HG03280 (cell line): Measurements from ENCODE around the gene TIFAB.

Source experiments
- ATAC-seq: cut with Tn5 transposase; IDR thresholded peaks from one replicate; pipeline ENCODE4 v1.9.1; 2021; ENCODE audit warnings: mild to moderate bottlenecking, moderate library complexity; ENCODE audit not compliant: unreplicated experiment

Gene TIFAB

GRCh38 chr5:135482381-135482933, 30.3 kb upstream of the TIFAB start:
- no peak for ATAC-seq

DNA sequence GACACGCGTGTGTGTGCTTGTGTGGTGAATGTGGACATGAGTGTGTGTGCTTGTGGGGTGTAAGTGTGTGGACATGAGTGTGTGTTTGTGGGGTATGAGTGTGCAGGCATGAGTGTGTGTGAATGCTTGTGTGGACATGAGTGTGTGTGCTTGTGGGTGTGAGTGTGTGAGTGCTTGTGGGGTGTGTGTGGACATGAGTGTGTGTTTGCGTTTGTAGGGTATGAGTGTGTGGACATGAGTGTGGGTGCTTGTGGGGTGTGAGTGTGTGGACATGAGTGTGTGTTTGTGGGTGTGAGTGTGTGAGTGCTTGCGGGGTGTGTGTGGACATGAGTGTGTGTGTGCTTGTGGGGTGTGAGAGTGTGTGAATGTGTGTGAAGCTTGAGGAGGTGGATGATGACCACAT, 29.8 kb upstream of the TIFAB start:
- no peak for ATAC-seq

- no peak for ATAC-seq
These were observed 29.2 kb upstream of the TIFAB start for GRCh38 chr5:135481387-135481786.

- ATAC-seq: no peak
These were observed 28.4 kb upstream of the TIFAB start for GRCh38 chr5:135480511-135480910.

- ATAC-seq: no peak
These were observed 26.8 kb upstream of the TIFAB start for GRCh38 chr5:135478938-135479337.

- no peak for ATAC-seq
These were observed 25.5 kb upstream of the TIFAB start for GRCh38 chr5:135477613-135478066.

GRCh38 chr5:135476615-135477581, 24.7 kb upstream of the TIFAB start:
- ATAC-seq: no peak

DNA sequence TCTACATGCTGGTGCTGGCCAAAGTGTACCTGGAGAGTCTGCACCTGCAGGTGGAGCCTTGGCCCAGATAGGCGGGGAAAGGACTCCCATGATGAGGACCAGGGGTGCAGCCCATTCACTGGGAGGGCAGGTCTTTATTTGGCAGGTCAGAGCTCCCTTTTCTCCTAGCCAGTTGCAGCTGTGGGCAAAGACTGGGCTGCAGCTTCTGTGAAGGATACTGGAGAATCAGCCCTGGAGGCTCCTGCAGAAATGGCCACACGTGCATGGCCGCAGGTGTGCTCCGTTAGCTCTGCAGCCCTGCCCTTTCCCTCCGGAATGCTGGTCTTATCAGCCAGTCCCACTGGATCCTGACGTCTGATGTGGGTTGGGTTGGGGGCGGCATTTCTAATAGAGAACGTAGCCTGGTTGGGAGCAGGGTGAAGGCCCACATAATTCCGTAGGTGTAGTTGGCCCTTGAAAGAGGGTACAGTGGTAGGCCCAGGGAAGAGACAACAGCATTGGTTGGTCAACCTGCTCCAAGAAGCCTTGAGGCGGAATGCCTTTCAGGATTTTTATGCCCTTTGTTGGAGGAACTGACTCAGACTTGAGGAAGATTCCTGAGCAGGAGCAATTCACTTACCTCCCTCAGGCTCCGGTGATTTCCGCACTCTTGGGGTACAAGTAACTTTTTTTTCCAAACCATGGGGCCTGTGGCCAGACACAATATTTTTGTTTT, 22.0 kb upstream of the TIFAB start:
- ATAC-seq: no peak

GRCh38 chr5:135472141-135472540, 20.0 kb upstream of the TIFAB start:
- ATAC-seq: no peak

- no peak for ATAC-seq
These were observed 19.6 kb upstream of the TIFAB start for GRCh38 chr5:135471726-135472125.

DNA sequence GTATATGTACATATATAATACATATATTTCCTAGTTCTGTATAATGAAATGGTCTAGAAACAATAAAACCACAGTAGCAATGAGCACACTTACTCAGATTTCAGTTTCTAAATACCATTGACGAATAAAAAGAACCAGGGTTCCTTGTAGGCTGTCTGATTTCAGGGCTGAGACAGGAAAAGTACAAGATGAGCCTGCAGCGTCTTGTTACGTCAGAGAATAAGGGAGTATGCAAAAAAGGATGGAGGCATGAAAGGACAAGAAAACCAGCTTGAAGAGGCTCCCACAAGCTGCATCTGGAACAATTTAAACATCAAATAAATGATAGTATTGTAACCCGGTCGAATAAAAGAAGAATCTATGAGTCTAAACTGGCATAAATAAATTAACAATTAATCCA, 17.8 kb upstream of the TIFAB start:
- ATAC-seq: no peak

DNA sequence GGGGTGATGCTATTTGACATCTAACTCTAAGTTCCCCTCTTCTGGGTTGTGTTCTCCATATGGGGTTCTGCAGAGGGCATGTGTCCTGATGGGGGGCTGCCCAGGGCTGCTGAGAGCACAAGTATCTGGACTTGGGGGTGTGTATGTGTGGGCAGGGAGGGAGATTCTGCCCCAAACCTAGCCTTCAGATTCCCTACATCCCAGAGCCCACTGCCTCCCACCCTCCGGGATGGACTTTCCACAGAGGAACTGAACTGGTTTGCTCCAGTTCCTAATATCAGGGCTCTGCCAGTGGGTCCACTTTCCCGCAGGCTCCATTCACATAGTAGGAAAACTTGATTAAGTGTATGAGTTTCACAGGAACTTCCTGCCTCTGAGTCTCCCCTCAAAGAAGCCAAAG, 16.4 kb upstream of the TIFAB start:
- ATAC-seq: no peak

DNA sequence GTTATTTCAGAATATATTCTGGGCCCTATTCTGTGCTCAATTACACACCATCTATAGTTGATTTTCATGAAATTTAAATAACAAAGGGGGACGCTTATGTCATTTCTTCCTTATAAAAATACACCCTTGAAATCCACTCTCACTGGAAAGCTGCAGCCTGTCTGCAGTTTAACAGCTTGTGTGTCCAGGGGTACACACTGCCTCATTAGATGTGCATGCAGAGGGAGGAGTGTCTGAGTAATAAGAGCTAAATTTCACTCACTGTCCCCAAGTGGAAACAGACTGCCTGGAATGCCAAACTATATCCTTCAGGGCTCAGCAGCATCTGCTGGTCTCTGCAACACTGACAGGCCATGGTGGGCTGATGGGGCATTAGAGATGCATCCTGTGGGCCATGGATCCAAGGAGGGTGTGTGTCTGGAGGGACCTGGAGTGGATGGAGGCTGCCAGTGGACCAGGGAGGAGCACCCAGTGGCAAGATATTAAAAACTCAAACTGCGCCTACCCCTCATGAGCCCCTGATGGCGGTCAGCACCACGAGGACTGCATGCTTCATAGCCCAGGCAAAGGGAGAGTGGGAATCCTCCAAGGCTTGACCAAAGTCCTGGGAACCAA, 15.8 kb upstream of the TIFAB start:
- ATAC-seq: no peak

DNA sequence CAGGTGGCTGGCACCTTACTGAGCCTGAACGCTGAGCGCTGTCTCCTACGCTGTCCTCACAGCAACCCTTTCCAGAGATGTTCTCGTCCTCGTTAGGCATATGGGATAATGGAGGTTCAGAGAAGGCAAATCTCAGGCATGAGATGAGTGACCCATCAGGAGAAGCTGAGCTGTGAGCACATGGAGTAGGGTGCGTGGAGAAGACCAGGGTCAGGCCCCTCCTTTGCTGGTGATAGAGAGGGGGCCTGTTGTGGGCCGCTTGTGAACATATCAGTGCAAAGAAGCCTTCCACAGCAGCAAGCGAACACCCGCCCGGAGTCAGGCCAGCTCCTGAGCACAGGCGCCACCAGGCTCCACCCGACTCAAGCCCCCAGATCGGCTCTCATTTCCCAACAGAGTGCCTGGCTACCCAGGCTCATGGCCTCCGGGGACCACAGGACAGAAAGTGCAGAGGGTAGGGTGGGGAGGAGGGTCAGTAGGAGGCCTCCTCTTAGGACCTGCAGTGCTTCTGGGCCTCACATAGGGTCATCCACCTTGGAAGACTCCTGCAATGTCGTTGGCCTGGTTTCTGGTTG, 15.0 kb upstream of the TIFAB start:
- no peak for ATAC-seq

DNA sequence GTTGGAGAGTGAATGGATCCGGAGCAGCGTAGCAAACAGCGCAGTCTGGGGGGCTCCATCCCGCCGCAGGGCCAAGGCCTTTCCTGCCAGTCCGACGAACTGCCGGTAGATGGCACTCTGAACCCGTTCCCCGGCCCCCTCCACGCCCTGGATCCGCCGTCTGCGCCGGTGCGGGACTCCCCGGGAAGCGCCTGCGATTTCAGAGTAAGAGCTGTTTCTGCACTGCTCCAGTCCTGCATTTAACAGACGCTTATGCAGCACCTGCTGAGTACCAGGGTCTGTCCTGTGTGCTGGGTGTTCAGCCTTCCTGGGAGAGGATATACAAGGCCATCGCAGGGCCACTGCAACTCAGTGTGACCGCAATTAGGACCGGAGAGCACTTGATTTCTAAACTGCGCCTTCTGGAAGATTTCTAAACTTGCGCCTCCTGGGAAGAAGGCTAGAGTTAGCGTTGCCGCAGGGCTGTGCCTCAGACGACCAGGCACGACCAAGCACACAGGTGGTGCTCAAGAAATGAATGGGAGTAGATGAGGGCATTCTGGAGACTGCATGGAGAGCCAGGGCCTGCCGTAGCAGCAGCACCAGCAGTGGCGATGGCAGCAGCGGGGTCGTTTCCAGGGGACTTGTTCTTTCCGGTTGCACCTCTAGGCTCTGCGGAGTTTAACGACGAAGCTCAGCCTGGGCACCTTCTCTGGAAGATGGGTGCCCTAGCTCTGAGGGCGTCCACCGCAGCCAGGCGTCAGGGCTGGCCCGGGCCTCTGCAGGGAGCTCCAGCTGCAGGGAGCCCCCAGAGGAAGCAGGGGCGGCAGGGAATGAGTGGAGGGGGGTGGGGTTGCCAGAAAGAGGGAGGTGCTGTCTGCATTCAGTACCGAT, 14.3 kb upstream of the TIFAB start:
- ATAC-seq: peak; percentile 57

DNA sequence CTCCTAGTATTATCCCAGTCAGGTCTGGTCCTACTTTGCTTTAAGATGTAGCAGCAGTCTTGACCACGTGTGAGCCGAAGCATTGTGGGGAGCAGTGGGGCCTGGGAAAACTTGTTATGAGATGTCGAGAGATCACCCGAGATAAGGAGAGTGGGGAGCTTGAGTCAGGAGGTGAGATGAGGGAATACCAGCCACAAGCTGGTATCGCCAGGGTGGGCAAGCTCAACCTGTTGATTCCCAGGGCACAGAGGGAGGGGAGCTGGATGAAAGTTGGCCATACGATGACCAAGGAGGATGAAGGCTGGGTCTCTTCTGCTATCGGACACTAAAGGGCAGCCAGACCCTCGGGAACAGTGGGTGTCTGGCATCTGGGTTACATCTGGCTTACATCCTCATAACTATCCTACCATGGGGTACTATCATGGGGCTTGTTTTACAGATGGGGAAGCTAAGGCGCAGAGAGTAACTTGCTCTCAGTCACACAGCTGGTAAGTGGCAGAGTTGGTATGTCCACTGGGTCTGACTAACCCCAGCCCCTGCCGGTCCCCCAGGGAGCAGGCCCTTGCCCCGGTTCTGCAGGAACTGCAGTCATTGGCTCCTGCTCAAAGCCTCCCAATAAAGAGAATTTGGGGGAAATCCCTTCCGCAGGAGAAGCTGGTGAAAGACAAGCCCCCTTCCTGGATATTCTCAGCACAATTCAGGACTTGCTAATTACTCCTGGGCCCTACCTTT, 13.4 kb upstream of the TIFAB start:
- no peak for ATAC-seq

GRCh38 chr5:135462304-135462703, 10.2 kb upstream of the TIFAB start:
- ATAC-seq: peak; percentile 52

- ATAC-seq: no peak
These were observed 9.5 kb upstream of the TIFAB start for GRCh38 chr5:135461481-135462151.
